Gastrocnemius medialis (tissue), 4 donors: Measurements from ENCODE around the gene GOLGA8K. TPM values are rescaled to one million over a fixed set of nuclear protein-coding genes. Genes with fewer than 3 reads are reported as not detected.
"Not testable (repeated sequence)": the region's sequence is repeated elsewhere in the genome, so short reads cannot be mapped to it uniquely, and the experiment has no call there.

Experiments used
- ATAC-seq, 2 donors: fragments of 150-250 bp; one replicate each; pipeline ENCODE4 v1.9.1; 2016
- DNase-seq, 2 donors: peaks; one replicate each; pipeline ENCODE4 v3.0.0-alpha.2; 2019
- H3K27ac ChIP-seq, 4 donors: fragments of 200-600 bp; sonication (generic); 1 replicate in 1 of 4; 2 replicates in 3 of 4; pipeline ENCODE4 v1.5.1; 2016 to 2018; ENCODE audit warnings: mild to moderate bottlenecking in 2 of 4, moderate library complexity in 1 of 4
- H3K27me3 ChIP-seq, 3 donors: fragments of 200-600 bp; sonication (generic) in 2 of 3; 1 replicate in 1 of 3; 2 replicates in 2 of 3; pipeline versions ENCODE4 v1.5.1 to v1.6.0; 2016 to 2019; ENCODE audit warnings: mild to moderate bottlenecking in 1 of 3, moderate library complexity in 1 of 3
- H3K36me3 ChIP-seq, 2 donors: fragments of 200-600 bp; sonication (generic) in 1 of 2; one replicate each; pipeline ENCODE4 v1.5.1; 2017 to 2018
- H3K4me1 ChIP-seq, 2 donors: fragments of 200-600 bp; sonication (generic) in 1 of 2; one replicate each; pipeline ENCODE4 v1.5.1; 2016 to 2017; ENCODE audit warnings: mild to moderate bottlenecking in 2 of 2
- H3K4me3 ChIP-seq, 4 donors: fragments of 200-600 bp; sonication (generic) in 3 of 4; 1 replicate in 1 of 4; 2 replicates in 3 of 4; pipeline ENCODE4 v1.5.1; 2016 to 2019; ENCODE audit warnings: mild to moderate bottlenecking in 2 of 4
- H3K9me3 ChIP-seq, 3 donors: fragments of 200-600 bp; sonication (generic) in 2 of 3; 1 replicate in 1 of 3; 2 replicates in 2 of 3; pipeline ENCODE4 v1.5.1; 2016 to 2019
- in situ Hi-C, 4 donors: fragments of 200-750 bp; cut with MboI; loops; one replicate each; pipeline versions ENCODE4 v1.15.0 to v1.8.0; 2017; ENCODE audit warnings: low sequenced_read_pairs in 4 of 4
- intact Hi-C: fragments of 100-400 bp; cut with DNase I; formaldehyde crosslinking; loops from one replicate; pipeline ENCODE4 v1.15.1; 2023; ENCODE audit warnings: low total_unique reads
- total RNA-seq, 4 donors: library from RNA; depleted of rRNA; stranded (reverse); fragments of >200 nt; gene quantifications; one replicate each; pipeline versions ENCODE4 v1.1.0 to v1.2.3, GENCODE V29; 2016

Gene GOLGA8K
- total RNA-seq, 4 donors from 2014 or later = not detected

GRCh38 chr15:32350563-32351220 lies 52.4 kb downstream of the GOLGA8K start:
- DNase-seq, intact Hi-C loops, ATAC-seq, H3K36me3 ChIP-seq, H3K27me3 ChIP-seq, H3K4me3 ChIP-seq, H3K4me1 ChIP-seq, H3K27ac ChIP-seq, in situ Hi-C loops, H3K9me3 ChIP-seq: not testable (repeated sequence)

GRCh38 chr15:32347037-32347436 lies 56.1 kb downstream of the GOLGA8K start:
- in situ Hi-C loops, H3K36me3 ChIP-seq, ATAC-seq, H3K27ac ChIP-seq, H3K27me3 ChIP-seq, H3K9me3 ChIP-seq, DNase-seq, H3K4me3 ChIP-seq, intact Hi-C loops, H3K4me1 ChIP-seq: not testable (repeated sequence)

- H3K27me3 ChIP-seq, H3K36me3 ChIP-seq, H3K4me3 ChIP-seq, H3K4me1 ChIP-seq, ATAC-seq, DNase-seq, H3K9me3 ChIP-seq, intact Hi-C loops, in situ Hi-C loops, H3K27ac ChIP-seq: not testable (repeated sequence)
These were observed 57.0 kb downstream of the GOLGA8K start for GRCh38 chr15:32345978-32346547.

- DNase-seq, ATAC-seq, H3K36me3 ChIP-seq, H3K27ac ChIP-seq, H3K4me3 ChIP-seq, H3K4me1 ChIP-seq, H3K9me3 ChIP-seq, in situ Hi-C loops, intact Hi-C loops, H3K27me3 ChIP-seq: not testable (repeated sequence)
These were observed 59.2 kb downstream of the GOLGA8K start for GRCh38 chr15:32343921-32344320.

Other genes with a start within 250 kb of the GOLGA8K start
- gene GOLGA8O, start 52.3 kb upstream of the GOLGA8K start, total RNA-seq = under 1 TPM in 1 of 4 donors, not detected in 3; 0.56 TPM
- 1 to 10 TPM; 1.1 to 5.0 (median 1.9) TPM for gene GOLGA8N, start 190.2 kb upstream of the GOLGA8K start, total RNA-seq
- gene ARHGAP11A, start 212.2 kb upstream of the GOLGA8K start, total RNA-seq = 1 to 10 TPM in 2 of 4 donors, under 1 TPM in 2; 0.49 to 5.3 (median 2.3) TPM
- under 1 TPM in 1 of 4 donors, not detected in 3; 0.53 TPM for gene SCG5, start 238.4 kb upstream of the GOLGA8K start, total RNA-seq